Subcutaneous abdominal adipose tissue (tissue), 5 donors: ENCODE results near the gene DMC1.
A peak's percentile ranks its signal among the peaks of the same experiment; 100 is the strongest.
"Not testable (repeated sequence)": the region's sequence is repeated elsewhere in the genome, so short reads cannot be mapped to it uniquely, and the experiment has no call there.

Experiments
- H3K27ac ChIP-seq: one replicate; pipeline ENCODE4 v1.7.0; 2013; ENCODE audit warnings: low read depth, mild to moderate bottlenecking, inconsistent platforms, low read length, moderate library complexity
- H3K27me3 ChIP-seq, 5 donors: one replicate each; pipeline ENCODE4 v1.7.0; 2013; ENCODE audit warnings: low read length in 5 of 5, inconsistent platforms in 1 of 5; ENCODE audit not compliant: control insufficient read depth in 5 of 5, insufficient read depth in 4 of 5
- H3K36me3 ChIP-seq, 5 donors: one replicate each; pipeline ENCODE4 v1.7.0; 2013; ENCODE audit warnings: low read length in 5 of 5; ENCODE audit not compliant: control insufficient read depth in 5 of 5, insufficient read depth in 5 of 5
- H3K4me1 ChIP-seq, 5 donors: one replicate each; pipeline ENCODE4 v1.7.0; 2013; ENCODE audit warnings: low read length in 5 of 5, mild to moderate bottlenecking in 3 of 5, moderate library complexity in 1 of 5; ENCODE audit not compliant: control insufficient read depth in 5 of 5, insufficient read depth in 5 of 5
- H3K4me3 ChIP-seq, 5 donors: one replicate each; pipeline ENCODE4 v1.7.0; 2013; ENCODE audit warnings: low read length in 5 of 5, low read depth in 1 of 5
- H3K9ac ChIP-seq, 5 donors: one replicate each; pipeline ENCODE4 v1.7.0; 2013; ENCODE audit warnings: low read length in 5 of 5, mild to moderate bottlenecking in 4 of 5, moderate library complexity in 3 of 5
- H3K9me3 ChIP-seq, 5 donors: one replicate each; pipeline ENCODE4 v1.7.0; 2013; ENCODE audit warnings: low read length in 5 of 5; ENCODE audit not compliant: control insufficient read depth in 5 of 5
- donor health status: healthy.
- donor health status: healthy.
- donor health status: healthy.
- donor health status: healthy.
- donor health status: healthy.

DMC1 gene

GRCh38 chr22:38477585-38477984, 92.4 kb downstream of the DMC1 start:
- Histone ChIP-seq H3K4me1 (peaks cover 0 to under 1% (median 0%) of the 10 kb centered on the region in 5 donors), H3K9ac (peak overlapping the region in 1 of 5 donors; percentile 25), H3K36me3 (peaks cover 11 to 30% (median 26%) of the 10 kb centered on the region in 5 donors), H3K27me3 (no peaks in the 10 kb centered on the region), H3K27ac (no peak overlapping the region), H3K9me3 (no peaks in the 10 kb centered on the region), H3K4me3 (no peak overlapping the region)

DNA sequence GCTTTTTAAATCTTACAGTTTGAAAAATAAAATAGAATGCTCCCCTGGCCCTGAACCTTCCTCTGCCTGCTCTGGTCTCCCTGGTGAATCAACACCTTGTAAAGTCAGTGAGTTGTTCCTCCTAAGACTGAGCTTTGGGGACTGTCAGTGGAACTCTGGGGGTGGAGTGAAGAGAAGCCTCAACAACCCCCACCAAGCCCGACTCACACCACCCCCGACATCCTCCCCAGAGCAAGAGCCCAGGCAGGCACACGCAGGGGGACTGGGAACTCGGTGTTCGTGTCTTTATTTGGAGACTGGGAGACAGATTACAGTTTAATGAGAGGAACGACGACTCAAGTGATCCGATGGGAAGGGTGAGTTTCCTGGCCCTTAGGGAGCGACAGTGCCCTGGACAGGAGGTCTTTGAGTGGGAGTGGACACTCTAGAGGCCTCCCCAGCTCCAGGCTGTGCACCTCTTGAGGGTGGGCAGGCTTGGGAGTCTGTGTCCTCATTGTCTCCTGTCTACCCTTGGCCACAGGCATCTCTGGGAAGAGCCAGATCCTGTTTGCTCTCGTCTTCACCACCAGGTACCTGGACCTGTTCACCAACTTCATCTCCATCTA, 95.9 kb downstream of the DMC1 start:
- H3K36me3 ChIP-seq = peaks cover 0 to 5% (median under 1%) of the 10 kb centered on the region in 5 donors
- peaks cover 0 to 6% (median 3%) of the 10 kb centered on the region in 5 donors for H3K4me1 ChIP-seq
- H3K4me3 ChIP-seq = no peak overlapping the region
- H3K9ac ChIP-seq = no peak overlapping the region
- H3K9me3 ChIP-seq = no peaks in the 10 kb centered on the region
- H3K27ac ChIP-seq = no peak overlapping the region
- H3K27me3 ChIP-seq = no peaks in the 10 kb centered on the region

DNA sequence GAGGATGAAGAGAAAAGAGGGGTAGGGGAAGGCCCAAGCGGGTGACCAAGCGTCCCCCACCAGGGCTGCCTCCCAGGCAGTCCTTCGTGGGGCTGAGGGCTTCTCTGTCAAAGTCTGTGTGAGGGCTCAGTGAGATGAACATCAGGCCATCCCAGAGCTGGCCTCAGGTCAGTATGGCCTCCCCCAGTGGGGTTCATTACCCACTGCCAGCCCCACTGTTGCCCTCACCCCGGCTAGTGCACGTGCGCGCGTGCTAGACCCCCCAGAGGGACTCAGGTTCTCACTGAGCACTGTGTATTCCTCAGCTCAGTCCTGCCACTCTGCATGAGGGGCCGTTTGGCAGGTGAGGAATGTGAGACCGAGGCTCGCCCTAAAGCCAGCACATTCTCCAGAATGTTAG, 98.7 kb downstream of the DMC1 start:
- H3K27ac ChIP-seq = no peak overlapping the region
- H3K4me1 ChIP-seq = peaks cover 0 to 25% (median 20%) of the 10 kb centered on the region in 5 donors
- H3K9ac ChIP-seq = no peak overlapping the region

GRCh38 chr22:38470179-38470578, 99.8 kb downstream of the DMC1 start:
- H3K27me3 ChIP-seq, H3K9me3 ChIP-seq, H3K4me3 ChIP-seq, H3K9ac ChIP-seq, H3K36me3 ChIP-seq, H3K27ac ChIP-seq: not testable (repeated sequence)
- peaks cover 0 to 25% (median 20%) of the 10 kb centered on the region in 5 donors for H3K4me1 ChIP-seq

More for the DNA sequence above, 98.7 kb downstream of the DMC1 start:
- no peaks in the 10 kb centered on the region for H3K36me3 ChIP-seq
- no peak overlapping the region for H3K4me3 ChIP-seq
- no peaks in the 10 kb centered on the region for H3K9me3 ChIP-seq
- H3K27me3 ChIP-seq = no peaks in the 10 kb centered on the region

GRCh38 chr22:38469306-38469781, 100.6 kb downstream of the DMC1 start:
- Histone ChIP-seq H3K27me3 (no peaks in the 10 kb centered on the region), H3K4me1 (peaks cover 0 to 25% (median 20%) of the 10 kb centered on the region in 5 donors), H3K36me3 (no peaks in the 10 kb centered on the region), H3K9ac (no peak overlapping the region), H3K27ac (no peak overlapping the region), H3K9me3 (no peaks in the 10 kb centered on the region), H3K4me3 (peak overlapping the region in 2 of 5 donors; percentile 74 to 89)
